Loucy (cell line): ENCODE results near the gene ZSWIM6.

Experiments
- H2AFZ ChIP-seq: fragments of 200-600 bp; sonication (generic); 2 replicates; pipeline ENCODE4 v1.6.0; 2016; ENCODE audit warnings: antibody characterized with exemption, mild to moderate bottlenecking, low read length, moderate library complexity
- H3F3A ChIP-seq: fragments of 200-600 bp; 2 replicates; pipeline ENCODE4 v1.6.0; 2016; ENCODE audit warnings: antibody characterized with exemption, low read depth, mild to moderate bottlenecking
- H3K27me3 ChIP-seq: fragments of 200-600 bp; sonication (generic); 2 replicates; pipeline ENCODE4 v1.6.1; 2014; ENCODE audit warnings: low read length, mild to moderate bottlenecking; ENCODE audit not compliant: insufficient read depth, poor library complexity, severe bottlenecking
- H3K36me3 ChIP-seq: fragments of 200-600 bp; sonication (generic); 2 replicates; pipeline ENCODE4 v1.6.1; 2016; ENCODE audit warnings: low read length; ENCODE audit not compliant: insufficient read depth
- H3K4me1 ChIP-seq: fragments of 200-600 bp; sonication (generic); 2 replicates; pipeline ENCODE4 v1.5.1; 2014; ENCODE audit warnings: low read length, mild to moderate bottlenecking; ENCODE audit not compliant: insufficient read depth, poor library complexity, severe bottlenecking
- H3K4me2 ChIP-seq: fragments of 200-600 bp; sonication (generic); 2 replicates; pipeline ENCODE4 v1.6.0; 2014; ENCODE audit warnings: antibody characterized with exemption, low read length, low read depth, mild to moderate bottlenecking; ENCODE audit not compliant: poor library complexity, severe bottlenecking
- H3K4me3 ChIP-seq: fragments of 200-600 bp; sonication (generic); 2 replicates; pipeline ENCODE4 v1.5.1; 2014; ENCODE audit warnings: low read length, mild to moderate bottlenecking, mixed read lengths; ENCODE audit not compliant: poor library complexity, severe bottlenecking
- H3K79me2 ChIP-seq: fragments of 200-600 bp; sonication (generic); 2 replicates; pipeline ENCODE4 v1.6.1; 2014; ENCODE audit warnings: low read length; ENCODE audit not compliant: insufficient read depth
- H3K9ac ChIP-seq: fragments of 200-600 bp; sonication (generic); 2 replicates; pipeline ENCODE4 v1.6.0; 2014; ENCODE audit warnings: mild to moderate bottlenecking, low read depth, low read length, moderate library complexity; ENCODE audit not compliant: poor library complexity, severe bottlenecking
- H3K9me2 ChIP-seq: fragments of 200-600 bp; sonication (generic); replicated peaks from 2 replicates; pipeline ENCODE4 v1.6.1; 2016; ENCODE audit warnings: low read depth, low read length, mixed read lengths
- H3K9me3 ChIP-seq: fragments of 200-600 bp; sonication (generic); 2 replicates; pipeline ENCODE4 v1.6.1; 2014; ENCODE audit warnings: mild to moderate bottlenecking, antibody characterized with exemption, low read length, low read depth; ENCODE audit not compliant: insufficient read depth
- H4K20me1 ChIP-seq: fragments of 200-600 bp; sonication (generic); 2 replicates; pipeline ENCODE4 v1.6.0; 2014; ENCODE audit warnings: antibody characterized with exemption, low read length, mild to moderate bottlenecking; ENCODE audit not compliant: insufficient read depth, poor library complexity, severe bottlenecking
- CTCF ChIP-seq: fragments of 200-600 bp; sonication (generic); conservative IDR thresholded peaks from 2 replicates; pipeline ENCODE4 v1.5.1; 2014; ENCODE audit warnings: mild to moderate bottlenecking, antibody characterized with exemption, low read length
- EZH2phosphoT487 ChIP-seq: fragments of 200-600 bp; IDR thresholded peaks from 2 replicates; pipeline ENCODE4 v1.6.1; 2018; ENCODE audit warnings: antibody characterized with exemption, mild to moderate bottlenecking, moderate library complexity, borderline replicate concordance

ZSWIM6 gene

GRCh38 chr5:61467766-61468482, 135.9 kb downstream of the ZSWIM6 start:
- no peaks in the 10 kb centered on the region for H3K9me2 ChIP-seq
- H3K9ac ChIP-seq: no peak overlapping the region
- H3K4me2 ChIP-seq: no peak overlapping the region
- H3K9me3 ChIP-seq: no peaks in the 10 kb centered on the region; the same call in 1 of the 2 replicates
- TF ChIP-seq CTCF (no peak), EZH2phosphoT487 (no peak)
- no peak overlapping the region for H3K4me3 ChIP-seq
- no peaks in the 10 kb centered on the region for H3F3A ChIP-seq
- H3K36me3 ChIP-seq: no peaks in the 10 kb centered on the region
- H2AFZ ChIP-seq: no peak overlapping the region
- H3K79me2 ChIP-seq: peaks cover 10% of the 10 kb centered on the region; the same call in 1 of the 2 replicates
- H3K4me1 ChIP-seq: peaks cover 21% of the 10 kb centered on the region
- H4K20me1 ChIP-seq: no peaks in the 10 kb centered on the region
- H3K27me3 ChIP-seq: no peaks in the 10 kb centered on the region

- TF ChIP-seq EZH2phosphoT487: no peak
- 0 out of 2 replicates have a peak, but pooled peaks have one; percentile 8 for TF ChIP-seq CTCF
- no peak overlapping the region for H3K9ac ChIP-seq
- H3K4me2 ChIP-seq: no peak overlapping the region
Observed at GRCh38 chr5:61468483-61468865, 136.4 kb downstream of the ZSWIM6 start.

GRCh38 chr5:61471352-61471751, 139.3 kb downstream of the ZSWIM6 start:
- Histone ChIP-seq H3K4me3 (no peak overlapping the region), H3K4me2 (no peak overlapping the region), H2AFZ (no peak overlapping the region), H3K36me3 (no peaks in the 10 kb centered on the region), H3F3A (no peaks in the 10 kb centered on the region), H3K4me1 (peaks cover 35% of the 10 kb centered on the region), H3K9me2 (no peaks in the 10 kb centered on the region), H3K27me3 (no peaks in the 10 kb centered on the region), H3K79me2 (peaks cover 5% of the 10 kb centered on the region; the same call in 1 of the 2 replicates), H4K20me1 (no peaks in the 10 kb centered on the region), H3K9ac (no peak overlapping the region), H3K9me3 (no peaks in the 10 kb centered on the region; the same call in 1 of the 2 replicates)
- TF ChIP-seq EZH2phosphoT487 (no peak), CTCF (no peak)

More at GRCh38 chr5:61468483-61468865, 136.4 kb downstream of the ZSWIM6 start:
- Histone ChIP-seq H3K9me3 (no peaks in the 10 kb centered on the region; the same call in 1 of the 2 replicates), H3K4me3 (no peak overlapping the region), H3K79me2 (peaks cover 10% of the 10 kb centered on the region; the same call in 1 of the 2 replicates), H3K36me3 (no peaks in the 10 kb centered on the region), H2AFZ (no peak overlapping the region), H3F3A (no peaks in the 10 kb centered on the region), H4K20me1 (no peaks in the 10 kb centered on the region), H3K9me2 (no peaks in the 10 kb centered on the region), H3K27me3 (no peaks in the 10 kb centered on the region), H3K4me1 (peaks cover 21% of the 10 kb centered on the region)
